Measurements from ENCODE around the gene TRRAP. TPM values are rescaled to one million over a fixed set of nuclear protein-coding genes. Genes with fewer than 3 reads are reported as not detected.

Gene TRRAP
- total and polyA plus RNA-seq, 2 experiments from 2014 or later: 14.9 to 58.7 TPM

DNA sequence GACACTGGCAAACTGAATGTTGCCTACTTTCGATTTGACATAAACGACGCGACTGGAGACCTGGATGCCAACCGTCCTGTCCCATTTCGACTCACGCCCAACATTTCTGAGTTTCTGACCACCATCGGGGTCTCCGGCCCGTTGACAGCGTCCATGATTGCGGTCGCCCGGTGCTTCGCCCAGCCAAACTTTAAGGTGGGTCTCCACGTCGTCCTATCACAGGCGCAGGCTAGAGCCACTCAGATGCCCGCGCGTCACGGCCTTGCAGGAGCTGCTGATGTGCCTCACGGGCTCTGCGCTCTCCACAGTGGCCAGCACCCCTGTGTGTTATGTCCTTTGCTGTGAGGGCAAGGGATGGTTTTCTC is 133.0 kb downstream of the TRRAP start (continued):
- TF ChIP-seq NANOG (IDR thresholded peaks at IDR 0.05; ENCODE audit: borderline replicate concordance) (no peak), EZH2 (IDR thresholded peaks at IDR 0.05; ENCODE audit: low read depth, unreplicated experiment) (no peak), CREB1 (CRISPR knock-in tag; IDR thresholded peaks at IDR 0.05; ENCODE audit: low read depth) (no peak), EZH2phosphoT487 (IDR thresholded peaks at IDR 0.05; ENCODE audit: unreplicated experiment) (no peak), POLR2AphosphoS5 (IDR thresholded peaks at IDR 0.05; ENCODE audit: low read depth) (no peak)
- TF ChIP-seq, protein P1, sequence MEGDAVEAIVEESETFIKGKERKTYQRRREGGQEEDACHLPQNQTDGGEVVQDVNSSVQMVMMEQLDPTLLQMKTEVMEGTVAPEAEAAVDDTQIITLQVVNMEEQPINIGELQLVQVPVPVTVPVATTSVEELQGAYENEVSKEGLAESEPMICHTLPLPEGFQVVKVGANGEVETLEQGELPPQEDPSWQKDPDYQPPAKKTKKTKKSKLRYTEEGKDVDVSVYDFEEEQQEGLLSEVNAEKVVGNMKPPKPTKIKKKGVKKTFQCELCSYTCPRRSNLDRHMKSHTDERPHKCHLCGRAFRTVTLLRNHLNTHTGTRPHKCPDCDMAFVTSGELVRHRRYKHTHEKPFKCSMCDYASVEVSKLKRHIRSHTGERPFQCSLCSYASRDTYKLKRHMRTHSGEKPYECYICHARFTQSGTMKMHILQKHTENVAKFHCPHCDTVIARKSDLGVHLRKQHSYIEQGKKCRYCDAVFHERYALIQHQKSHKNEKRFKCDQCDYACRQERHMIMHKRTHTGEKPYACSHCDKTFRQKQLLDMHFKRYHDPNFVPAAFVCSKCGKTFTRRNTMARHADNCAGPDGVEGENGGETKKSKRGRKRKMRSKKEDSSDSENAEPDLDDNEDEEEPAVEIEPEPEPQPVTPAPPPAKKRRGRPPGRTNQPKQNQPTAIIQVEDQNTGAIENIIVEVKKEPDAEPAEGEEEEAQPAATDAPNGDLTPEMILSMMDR (conservative IDR thresholded peaks at IDR 0.05; ENCODE audit: low read depth in 2 of 2): no peak
- TF ChIP-seq, protein P2, sequence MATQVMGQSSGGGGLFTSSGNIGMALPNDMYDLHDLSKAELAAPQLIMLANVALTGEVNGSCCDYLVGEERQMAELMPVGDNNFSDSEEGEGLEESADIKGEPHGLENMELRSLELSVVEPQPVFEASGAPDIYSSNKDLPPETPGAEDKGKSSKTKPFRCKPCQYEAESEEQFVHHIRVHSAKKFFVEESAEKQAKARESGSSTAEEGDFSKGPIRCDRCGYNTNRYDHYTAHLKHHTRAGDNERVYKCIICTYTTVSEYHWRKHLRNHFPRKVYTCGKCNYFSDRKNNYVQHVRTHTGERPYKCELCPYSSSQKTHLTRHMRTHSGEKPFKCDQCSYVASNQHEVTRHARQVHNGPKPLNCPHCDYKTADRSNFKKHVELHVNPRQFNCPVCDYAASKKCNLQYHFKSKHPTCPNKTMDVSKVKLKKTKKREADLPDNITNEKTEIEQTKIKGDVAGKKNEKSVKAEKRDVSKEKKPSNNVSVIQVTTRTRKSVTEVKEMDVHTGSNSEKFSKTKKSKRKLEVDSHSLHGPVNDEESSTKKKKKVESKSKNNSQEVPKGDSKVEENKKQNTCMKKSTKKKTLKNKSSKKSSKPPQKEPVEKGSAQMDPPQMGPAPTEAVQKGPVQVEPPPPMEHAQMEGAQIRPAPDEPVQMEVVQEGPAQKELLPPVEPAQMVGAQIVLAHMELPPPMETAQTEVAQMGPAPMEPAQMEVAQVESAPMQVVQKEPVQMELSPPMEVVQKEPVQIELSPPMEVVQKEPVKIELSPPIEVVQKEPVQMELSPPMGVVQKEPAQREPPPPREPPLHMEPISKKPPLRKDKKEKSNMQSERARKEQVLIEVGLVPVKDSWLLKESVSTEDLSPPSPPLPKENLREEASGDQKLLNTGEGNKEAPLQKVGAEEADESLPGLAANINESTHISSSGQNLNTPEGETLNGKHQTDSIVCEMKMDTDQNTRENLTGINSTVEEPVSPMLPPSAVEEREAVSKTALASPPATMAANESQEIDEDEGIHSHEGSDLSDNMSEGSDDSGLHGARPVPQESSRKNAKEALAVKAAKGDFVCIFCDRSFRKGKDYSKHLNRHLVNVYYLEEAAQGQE (IDR thresholded peaks at IDR 0.05; ENCODE audit: unreplicated experiment): no peak
- TF ChIP-seq, protein P3, sequence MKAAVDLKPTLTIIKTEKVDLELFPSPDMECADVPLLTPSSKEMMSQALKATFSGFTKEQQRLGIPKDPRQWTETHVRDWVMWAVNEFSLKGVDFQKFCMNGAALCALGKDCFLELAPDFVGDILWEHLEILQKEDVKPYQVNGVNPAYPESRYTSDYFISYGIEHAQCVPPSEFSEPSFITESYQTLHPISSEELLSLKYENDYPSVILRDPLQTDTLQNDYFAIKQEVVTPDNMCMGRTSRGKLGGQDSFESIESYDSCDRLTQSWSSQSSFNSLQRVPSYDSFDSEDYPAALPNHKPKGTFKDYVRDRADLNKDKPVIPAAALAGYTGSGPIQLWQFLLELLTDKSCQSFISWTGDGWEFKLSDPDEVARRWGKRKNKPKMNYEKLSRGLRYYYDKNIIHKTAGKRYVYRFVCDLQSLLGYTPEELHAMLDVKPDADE (IDR thresholded peaks at IDR 0.05): no peak

DNA sequence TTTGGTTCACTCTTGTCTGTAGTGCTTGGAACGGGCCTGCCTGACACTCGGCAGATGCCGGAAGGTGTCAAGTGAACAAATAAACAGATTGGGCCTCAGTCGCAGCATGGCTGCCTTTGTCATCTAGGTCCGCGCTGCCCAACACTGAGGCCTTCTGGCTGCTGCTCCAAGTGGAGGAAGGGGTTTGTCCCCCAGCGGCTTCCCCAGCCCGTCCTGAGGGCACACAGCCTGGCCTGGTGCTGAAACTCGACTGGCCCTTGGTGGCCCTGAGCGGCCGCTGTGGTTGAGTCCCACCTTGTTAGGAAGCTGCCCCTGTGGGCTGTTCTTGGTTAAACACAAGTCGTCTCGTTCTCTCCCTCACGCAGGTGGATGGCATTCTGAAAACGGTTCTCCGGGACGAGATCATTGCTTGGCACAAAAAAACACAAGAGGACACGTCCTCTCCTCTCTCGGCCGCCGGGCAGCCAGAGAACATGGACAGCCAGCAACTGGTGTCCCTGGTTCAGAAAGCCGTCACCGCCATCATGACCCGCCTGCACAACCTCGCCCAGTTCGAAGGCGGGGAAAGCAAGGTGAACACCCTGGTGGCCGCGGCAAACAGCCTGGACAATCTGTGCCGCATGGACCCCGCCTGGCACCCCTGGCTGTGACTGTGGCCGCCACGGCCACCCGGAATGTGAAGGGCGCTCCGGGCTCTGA is 133.5 kb downstream of the TRRAP start:
- Histone ChIP-seq H2AFZ (no peak overlapping the region), H3K4me2 (no peak overlapping the region), H3K4me1 (ENCODE audit: insufficient read depth) (no peaks in the 10 kb centered on the region), H3K27me3 (ENCODE audit: insufficient read depth) (no peaks in the 10 kb centered on the region), H4K20me1 (replicated peaks; ENCODE audit: insufficient read depth) (no peaks in the 10 kb centered on the region), H3K4me3 (no peak overlapping the region), H3K79me2 (replicated peaks; ENCODE audit: insufficient read depth) (peaks cover 5% of the 10 kb centered on the region; the same call in 1 of the 2 replicates), H3K36me3 (ENCODE audit: insufficient read depth) (peaks cover 27% of the 10 kb centered on the region), H3F3A (replicated peaks; ENCODE audit: low read depth) (no peaks in the 10 kb centered on the region), H3K9me2 (ENCODE audit: insufficient read depth) (no peaks in the 10 kb centered on the region), H3K27ac (ENCODE audit: low read depth) (no peak overlapping the region)
- ATAC-seq: no peak
- no peak for DNase-seq (ENCODE audit: low spot score)
- H3K4me3 Mint-ChIP-seq: no peak overlapping the region
- H3K36me3 Mint-ChIP-seq (ENCODE audit: low read depth): peaks cover 86% of the 10 kb centered on the region
- no peak overlapping the region for H3K27ac Mint-ChIP-seq
- peaks cover 4% of the 10 kb centered on the region for H3K27me3 Mint-ChIP-seq (ENCODE audit: insufficient read depth, low read depth, poor library complexity)
- no peaks in the 10 kb centered on the region for H3K9me3 Mint-ChIP-seq
- H3K4me1 Mint-ChIP-seq: no peaks in the 10 kb centered on the region
- no peak for TF ChIP-seq NANOG (IDR thresholded peaks at IDR 0.05; ENCODE audit: borderline replicate concordance)
- TF ChIP-seq ZNF331 (CRISPR knock-in tag; IDR thresholded peaks at IDR 0.05; ENCODE audit: low read depth): no peak
- no peak for TF ChIP-seq POLR2AphosphoS5 (IDR thresholded peaks at IDR 0.05; ENCODE audit: low read depth)
- TF ChIP-seq EZH2 (IDR thresholded peaks at IDR 0.05; ENCODE audit: low read depth, unreplicated experiment): no peak
- TF ChIP-seq, protein P3 (IDR thresholded peaks at IDR 0.05): no peak
- TF ChIP-seq STAT1 (IDR thresholded peaks at IDR 0.05; ENCODE audit: unreplicated experiment): no peak
- TF ChIP-seq, protein P2 (IDR thresholded peaks at IDR 0.05; ENCODE audit: unreplicated experiment): no peak
- no peak for TF ChIP-seq ZNF114 (CRISPR knock-in tag; IDR thresholded peaks at IDR 0.05)
- TF ChIP-seq, protein P1 (conservative IDR thresholded peaks at IDR 0.05; ENCODE audit: low read depth in 2 of 2): no peak
- no peak for TF ChIP-seq JUNB (IDR thresholded peaks at IDR 0.05; ENCODE audit: unreplicated experiment)

Measured in GM23338 (cell line).